GM19240 (cell line): ENCODE results near the gene TTLL11.

Experiments
- DNase-seq: peaks from one replicate; pipeline ENCODE4 v3.0.0; 2011; ENCODE audit warnings: low spot score; ENCODE audit not compliant: insufficient read length

The TTLL11 gene

DNA sequence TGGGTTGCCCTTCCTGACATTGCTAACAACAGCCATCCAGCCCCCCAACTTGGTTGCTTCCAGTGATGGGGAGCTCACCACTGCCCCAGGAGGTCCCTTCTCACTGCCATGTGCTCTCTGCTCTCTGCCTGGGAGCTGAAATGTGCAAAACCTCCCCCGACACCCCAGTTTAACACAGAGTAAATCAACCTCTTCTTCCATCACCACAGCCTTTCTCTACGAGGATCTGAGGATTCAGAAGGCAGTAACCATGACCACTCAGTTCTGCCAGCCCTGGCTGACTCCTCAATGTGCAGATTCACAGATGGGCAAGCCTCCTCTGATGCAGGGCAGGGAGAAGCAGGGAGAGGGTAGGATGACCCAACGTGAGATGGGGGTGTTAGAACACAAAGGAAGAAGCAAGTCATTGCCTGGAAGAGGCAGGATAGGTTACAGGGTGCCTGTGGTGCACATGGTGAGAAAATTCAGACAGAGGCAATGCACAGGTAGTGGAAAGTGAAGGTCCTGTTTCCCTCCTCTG is 256.7 kb downstream of the TTLL11 start:
- no peak for DNase-seq

DNA sequence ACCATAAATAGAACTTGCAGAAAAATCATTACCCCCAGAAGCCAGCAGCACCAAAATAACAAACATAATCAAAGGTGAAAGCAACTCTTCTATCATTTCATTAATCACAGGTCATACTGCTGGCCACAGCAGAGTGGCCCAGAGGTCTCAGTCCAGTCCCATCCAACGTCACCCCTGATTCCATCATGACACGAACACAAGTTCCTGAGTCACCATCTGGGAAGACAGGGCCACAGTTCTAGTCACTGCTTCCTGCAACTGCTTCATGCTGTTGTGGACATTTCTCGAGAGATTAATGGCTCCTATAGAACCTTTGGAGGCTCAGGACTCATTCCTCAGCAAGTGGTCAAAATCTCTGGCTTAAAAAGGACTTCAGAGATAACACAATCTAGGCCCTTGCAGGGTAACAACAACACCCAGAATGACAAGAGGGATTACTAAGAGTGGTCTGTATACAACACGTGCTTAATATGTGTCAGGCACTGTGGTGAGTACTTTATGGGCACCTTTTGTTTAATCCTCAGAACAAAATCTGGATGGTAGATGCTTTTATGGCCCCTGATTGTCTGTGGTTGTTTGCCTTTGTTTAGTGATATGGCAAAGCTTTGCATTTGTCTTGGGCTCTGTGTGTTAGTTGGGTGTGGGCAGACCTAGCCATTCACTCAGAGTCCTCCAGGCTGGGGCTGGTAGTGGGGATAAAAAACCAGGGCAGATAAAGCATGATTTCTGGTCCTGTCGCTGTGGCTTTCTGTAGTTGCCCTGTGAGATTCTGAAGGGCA is 257.3 kb downstream of the TTLL11 start:
- DNase-seq = no peak

DNA sequence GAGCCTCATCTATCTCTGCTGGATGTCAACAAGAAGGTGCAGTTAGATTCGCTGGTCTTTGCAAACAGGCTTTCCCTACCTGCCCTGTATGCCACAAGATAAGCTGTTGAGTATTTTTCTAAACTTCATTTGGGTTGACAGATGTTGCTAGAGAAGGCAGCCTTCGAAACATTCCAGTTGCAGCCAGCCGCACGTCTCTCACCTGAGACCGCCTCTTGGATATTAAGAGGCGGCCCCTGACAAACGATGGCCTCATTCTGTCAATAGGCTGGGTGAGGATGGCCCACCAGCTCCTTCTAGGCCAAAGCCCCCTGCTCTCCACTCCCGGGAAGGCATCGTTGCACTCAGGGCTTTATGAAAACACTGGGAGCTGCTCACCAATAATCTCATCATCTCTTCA is 260.0 kb downstream of the TTLL11 start:
- DNase-seq = no peak

DNA sequence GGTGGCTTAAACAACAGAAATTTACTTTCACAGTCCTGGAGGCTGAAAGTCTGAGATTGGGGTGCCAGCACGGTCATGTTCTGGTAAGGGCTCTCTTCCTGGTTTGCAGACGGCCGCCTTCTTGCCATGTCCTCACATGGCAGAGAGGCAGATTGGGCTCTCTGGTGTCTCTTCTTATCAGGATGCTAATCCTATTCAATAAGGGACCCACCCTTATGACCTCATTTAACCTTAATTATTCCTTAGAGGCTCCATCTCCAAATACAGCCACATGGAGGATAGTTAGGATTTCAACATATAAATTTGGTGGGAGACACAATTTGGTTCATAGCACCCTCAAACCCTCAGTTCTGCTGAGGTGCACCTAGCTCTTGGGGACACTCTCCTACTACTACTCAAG is 261.2 kb downstream of the TTLL11 start:
- no peak for DNase-seq

DNA sequence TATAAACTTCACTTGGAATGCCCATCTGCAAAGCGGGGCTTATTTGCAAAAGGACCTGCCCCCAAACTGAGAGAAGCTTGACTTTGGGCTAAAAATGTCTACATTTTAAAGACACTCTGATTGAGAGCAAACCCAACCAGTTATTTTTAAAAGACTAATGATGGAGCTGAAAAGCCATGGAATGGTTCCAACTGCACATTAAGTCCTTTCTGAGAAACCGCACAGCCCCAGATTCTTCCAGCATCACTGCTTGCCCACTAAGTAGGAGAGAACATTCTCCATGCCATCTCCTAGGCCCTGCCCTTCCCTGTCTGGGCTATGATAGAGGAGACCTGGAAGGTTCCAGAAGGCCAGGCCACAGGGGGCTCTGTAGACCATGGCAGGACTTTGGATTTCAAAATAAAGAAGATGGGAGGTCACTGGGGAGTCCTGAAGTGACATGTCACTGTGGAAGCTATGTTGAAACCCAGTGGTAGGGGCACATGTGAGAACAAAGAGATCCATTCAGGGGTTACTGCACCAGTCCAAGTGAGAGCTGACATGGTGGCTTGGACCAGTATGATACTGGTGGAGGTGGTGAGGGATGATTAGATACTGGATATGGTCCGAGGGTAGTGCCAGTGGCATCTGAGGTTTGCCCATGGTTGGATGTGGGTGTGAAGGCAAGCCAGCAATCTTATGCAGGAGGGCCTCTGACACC is 262.5 kb downstream of the TTLL11 start:
- no peak for DNase-seq

DNA sequence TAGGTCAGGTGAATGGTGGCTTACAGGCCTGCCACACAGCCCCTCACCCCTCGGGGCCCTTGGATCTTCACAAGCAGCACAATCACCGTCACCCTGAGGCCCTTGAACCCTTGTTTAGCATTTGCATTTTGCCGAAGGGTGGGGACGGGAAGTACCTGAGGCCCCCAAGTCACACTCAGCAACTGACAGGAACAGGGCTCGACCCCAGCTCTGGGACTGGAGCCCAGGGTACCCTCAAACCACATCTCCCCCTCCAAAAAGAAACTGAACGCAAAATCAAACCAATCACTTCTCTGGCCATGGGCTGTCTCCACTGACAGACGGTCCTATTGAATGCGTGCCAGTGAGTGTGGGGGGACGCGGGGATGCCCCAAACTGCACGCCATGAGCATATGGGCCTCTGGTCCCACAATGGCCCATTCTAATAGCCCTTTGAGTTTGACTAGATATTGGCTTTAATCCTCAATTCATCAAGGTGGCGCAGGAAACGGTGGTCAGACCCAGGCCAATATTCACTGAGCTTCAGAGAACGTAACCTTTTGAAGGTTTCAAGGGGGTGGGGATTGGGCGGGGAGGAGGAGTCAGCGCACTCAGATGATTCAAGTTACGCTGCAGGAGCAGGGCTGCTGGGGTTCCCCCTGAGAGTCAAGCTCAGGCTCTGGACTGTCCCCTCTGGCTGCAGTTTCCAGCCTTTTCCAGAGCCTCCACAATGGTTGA is 265.7 kb downstream of the TTLL11 start:
- no peak for DNase-seq

DNA sequence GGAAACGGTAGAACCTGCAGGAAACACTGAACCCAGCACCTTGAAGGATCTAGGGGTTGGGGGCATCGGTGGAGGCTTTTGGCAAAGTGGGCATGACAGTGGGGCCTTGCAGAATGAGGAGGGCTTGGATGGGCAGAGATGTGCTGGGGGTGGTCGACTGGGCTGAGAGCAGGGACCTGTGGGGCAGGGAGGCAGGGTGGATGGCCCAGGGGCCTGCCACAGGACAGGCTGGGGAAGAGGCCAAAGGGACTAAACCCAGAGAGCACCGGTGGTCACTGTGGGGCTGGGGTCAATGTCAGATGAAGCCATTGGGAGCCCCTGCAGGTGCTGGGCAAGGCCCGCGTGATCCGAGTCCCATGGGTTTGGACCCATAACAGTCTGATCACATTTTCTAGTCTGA is 266.4 kb downstream of the TTLL11 start:
- no peak for DNase-seq

DNA sequence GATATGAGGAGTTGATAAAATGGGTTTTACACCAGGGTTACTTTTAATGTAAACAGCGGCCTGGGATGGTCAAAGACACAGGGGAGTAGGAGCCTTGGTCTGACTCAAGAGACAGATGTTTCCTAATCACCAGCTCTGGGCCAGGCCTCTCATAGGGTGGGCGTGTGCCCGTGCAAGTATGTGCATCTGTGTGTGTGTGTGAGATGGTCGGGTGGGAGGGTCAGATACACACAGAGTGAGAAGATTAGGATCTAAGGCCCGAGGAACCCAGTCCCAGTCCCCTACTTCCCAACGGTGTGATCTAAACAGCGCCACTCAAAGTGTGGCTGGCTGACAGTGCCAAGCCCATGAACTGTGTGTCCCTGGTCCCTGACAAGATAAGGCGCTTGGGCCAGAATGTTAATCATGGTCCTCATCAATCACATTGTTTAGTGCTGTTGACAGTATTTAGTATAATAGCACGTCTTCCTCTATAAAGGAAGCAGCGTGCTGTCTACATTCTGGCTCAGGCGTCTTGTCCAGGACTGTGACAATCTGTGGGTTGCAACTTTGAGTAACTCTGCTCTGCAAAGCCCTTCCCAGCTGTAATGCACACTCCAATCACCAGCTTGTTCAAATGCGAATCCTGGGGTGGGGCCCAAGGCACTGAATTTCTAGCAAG is 267.9 kb downstream of the TTLL11 start:
- DNase-seq = no peak

DNA sequence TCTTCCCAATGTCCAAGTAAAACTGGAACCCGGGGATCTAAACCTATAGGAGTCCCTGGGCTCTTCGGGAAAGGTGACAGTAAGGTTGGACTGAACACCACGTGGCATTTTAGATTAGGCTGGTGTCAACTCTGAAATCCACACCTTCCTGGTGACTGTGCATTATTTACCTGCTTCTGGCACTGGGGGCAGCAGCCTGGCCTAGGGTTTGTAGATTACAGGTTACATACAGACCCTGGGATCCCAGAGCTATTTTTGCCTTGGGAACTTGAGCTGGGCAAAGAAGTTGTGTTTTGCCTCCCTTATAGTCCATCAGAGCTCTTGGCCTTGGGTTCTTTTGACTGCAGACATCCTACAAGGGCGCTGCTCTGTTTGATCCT is 268.5 kb downstream of the TTLL11 start:
- DNase-seq = no peak

DNA sequence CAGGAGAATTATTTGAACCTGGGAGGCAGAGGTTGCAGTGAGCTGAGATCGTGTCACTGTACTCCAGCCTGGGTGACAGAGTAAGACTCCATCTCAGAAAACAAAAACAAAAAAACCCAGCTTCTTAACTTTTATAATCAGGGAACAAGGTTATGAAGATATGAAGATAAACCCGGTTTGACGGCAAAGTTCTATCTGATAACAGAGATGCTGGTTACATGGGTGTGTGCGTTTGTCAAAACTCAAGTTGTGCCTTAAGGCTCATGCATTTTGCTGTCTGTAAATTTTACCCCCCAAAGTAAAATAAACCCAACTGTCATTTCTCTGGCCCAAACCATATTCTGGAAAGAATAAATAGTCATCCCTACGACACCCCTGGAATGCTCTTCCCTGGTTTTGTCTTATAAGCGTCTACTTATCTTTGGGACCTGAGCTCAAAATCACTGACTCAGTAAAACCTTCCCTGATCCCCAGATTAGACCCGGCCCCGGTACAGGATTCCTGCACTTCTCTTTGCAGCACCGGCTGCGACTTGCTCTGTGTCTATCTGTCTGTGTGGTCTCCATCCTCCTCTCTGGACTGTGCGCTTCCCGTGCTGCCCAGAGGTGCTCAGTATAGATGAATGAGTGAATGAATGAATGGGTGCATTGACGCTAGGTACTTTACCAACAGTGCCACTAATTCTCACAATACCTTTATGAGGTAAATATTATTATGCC is 269.5 kb downstream of the TTLL11 start:
- no peak for DNase-seq

DNA sequence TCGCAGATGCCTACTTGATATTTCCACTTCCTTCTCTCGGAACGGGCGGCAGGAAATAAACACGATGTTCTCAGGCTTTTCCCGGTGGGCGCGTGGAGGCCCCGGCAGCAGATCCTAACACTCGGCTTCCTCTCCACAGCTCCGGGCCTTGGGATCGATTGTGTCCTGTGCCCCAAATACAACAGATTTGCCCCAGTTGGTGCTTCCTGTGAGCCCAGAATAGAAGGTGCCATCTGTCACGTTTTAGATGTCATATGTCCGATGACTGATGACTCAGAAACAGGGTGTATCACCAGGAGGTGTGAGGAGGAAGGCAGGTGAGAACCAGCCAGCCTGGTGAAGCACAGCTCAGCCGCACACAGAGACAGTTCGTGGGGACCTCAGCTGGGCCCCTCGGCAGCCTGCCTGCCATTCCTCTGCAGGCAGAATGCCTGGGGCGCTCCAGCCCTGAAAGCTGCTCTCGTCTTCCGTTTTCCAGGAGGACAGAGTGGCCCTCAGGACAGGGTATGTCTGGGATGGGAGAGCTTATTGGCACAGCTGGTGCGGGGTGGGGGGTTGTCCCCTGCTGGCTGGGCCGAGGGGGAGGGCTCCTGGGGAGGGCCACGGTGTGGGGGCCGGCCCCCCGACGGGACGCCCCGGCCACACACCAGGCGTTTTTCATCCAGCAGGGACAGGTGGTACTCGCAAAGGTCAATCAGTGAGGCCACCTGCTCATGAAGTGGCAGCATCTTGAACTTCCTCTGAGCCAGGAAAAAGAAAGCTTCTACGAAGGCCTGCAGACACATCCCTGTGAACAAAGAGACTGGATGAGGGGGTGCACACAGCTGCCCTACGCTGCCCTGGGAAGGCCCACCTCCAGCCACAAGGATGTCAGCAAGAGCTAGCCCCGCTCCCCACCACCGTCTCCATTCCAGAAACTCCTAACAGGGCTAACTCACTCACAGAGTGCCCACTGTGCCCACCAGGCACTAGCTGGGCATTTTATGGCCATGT is 270.7 kb downstream of the TTLL11 start:
- no peak for DNase-seq

DNA sequence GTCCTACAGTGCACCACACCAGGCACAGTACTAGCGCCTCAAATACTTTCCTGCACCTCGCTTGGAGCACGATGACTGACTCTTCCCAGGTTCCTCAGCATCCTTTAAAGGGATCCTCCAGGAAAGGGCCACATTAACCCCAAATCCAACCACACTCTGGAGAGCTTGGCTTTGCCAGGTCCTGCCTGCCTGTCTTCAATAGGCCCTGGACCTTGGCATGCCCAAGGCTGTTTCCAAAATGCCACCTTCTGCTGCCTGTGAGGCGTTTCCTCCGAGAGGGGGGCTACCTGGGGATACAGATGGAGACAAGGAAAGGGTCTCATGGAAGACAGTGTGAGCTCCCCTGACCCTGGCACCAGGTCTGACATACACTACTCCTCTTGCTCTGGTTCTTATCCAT is 271.8 kb downstream of the TTLL11 start:
- no peak for DNase-seq

DNA sequence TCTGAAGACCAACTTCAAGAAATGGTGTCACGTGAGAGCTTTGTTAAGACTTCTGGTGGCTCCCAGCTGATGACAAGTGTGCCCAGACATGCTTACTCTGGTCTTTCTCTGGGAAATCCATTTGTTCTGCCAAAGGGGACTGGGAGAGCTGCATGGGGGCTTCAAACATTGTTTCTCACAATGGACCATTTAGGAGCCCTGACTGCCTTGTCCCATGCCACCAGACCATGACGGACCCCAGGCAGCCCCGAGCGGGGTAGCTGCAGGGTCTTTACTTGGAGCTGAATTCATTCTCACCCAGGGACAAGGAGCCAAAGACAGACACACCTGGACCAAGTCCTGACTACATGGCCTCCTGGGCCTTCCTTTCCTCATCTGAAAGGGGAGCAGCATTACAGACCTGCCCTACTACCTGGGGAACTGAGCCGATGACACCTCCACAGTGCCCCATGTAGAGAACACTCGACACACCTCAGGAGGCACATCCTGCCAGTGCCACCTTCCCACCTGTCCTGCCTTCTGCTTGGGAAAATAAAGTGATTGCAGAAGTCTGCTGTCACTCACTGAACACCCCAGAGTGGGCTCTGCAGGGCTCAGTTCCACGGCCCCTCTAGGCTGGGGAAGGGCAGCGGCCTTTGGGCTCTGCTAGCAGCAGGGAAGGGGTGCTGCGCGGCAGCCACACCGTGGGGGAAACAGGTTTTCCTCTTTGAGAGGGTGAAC is 272.7 kb downstream of the TTLL11 start:
- DNase-seq = no peak

DNA sequence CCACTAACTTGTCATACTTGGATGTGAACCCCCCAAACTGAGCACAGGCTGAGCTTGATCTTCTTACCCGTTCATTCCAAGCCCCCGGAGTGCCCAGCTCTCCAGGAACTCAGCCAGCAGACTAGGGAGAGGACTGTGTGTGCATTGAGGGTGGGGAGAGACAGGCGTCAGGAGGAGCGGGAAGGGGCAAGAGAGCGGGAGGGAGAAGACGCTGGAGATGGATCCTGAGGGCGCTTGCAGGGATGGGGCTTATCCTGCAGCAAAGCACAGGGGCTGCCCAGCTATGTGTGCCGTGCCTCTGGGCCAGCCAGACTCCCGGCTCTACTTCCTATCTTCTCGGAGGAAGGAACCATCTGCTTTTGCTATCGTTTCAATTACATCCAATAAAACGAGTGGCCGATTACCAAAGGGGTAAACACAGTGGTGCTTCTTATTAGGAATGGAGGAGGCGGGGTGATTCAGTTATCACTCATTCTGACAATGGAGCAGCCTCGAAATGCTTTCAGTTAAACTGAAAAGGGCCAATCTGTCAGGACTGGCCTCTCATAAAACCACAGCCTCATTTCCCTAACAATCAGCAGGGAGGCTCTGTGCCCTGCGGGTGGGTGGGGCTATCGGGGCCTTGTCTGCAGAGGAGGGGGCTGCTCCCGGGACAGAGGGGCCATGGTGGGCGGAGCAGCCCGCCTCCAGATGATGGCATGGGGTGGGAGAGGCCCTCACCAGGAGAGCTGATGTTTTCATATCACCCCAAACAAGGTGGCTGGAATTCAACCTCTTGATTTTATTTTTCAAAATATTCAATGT is 273.5 kb downstream of the TTLL11 start:
- no peak for DNase-seq

DNA sequence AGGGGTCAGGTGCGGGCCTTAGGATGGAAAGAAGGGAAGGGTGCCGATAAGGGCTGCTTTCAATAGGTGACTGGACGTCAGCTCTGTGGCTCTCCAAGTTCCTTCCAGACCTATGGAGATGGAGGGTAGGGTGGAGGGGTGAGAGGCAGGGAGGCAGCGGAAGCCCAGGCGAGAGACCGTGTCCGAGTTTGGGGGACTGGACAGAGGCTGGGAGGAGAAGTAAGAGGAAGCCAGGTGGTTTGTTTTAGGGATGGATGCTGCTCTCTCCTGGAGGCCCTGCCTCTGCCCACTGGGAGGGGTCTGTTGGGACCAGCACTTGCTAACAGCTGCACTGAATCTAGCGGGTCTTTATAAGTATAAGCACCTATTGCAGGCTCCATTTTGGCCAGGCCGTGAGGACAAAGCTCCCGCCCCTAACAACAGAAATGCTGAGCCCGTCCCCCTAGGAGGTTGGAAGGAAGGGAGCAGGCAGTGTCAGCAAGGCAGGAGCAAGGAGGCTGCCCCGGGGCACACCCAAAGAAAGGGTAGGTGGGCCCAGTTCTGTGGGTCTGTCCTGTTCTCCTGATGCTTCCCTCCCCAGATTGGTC is 274.2 kb downstream of the TTLL11 start:
- no peak for DNase-seq

DNA sequence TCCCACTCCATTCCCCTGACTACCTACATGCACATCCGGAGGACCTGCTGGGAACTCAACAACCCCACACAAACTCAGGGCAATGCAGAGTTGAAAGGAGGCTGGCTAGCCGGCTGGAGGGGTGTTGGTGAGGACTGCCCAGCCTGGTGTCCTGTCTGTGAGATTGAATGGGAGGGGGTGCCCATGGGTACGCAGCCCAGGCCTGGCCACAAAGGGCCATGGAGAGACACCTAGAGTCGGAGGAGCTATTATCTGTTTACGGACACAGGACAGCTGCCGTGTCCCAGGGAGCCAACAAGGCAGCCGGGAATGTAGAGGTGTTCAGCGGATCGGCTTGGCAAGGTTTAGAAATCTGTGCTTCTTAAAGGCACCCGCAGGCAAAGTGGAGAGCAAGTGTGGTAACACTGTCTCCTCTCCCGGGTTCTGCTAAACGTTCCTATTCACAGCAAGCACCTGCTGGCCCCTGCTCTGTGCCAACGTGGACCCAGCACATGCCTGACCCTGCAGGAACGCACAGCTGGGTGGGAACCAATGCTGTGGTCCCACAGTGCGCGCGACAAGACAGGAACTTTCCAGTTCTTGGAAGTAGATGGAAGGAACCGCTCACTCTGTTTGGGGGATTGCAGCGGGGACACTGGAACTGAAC is 275.0 kb downstream of the TTLL11 start:
- DNase-seq = no peak

DNA sequence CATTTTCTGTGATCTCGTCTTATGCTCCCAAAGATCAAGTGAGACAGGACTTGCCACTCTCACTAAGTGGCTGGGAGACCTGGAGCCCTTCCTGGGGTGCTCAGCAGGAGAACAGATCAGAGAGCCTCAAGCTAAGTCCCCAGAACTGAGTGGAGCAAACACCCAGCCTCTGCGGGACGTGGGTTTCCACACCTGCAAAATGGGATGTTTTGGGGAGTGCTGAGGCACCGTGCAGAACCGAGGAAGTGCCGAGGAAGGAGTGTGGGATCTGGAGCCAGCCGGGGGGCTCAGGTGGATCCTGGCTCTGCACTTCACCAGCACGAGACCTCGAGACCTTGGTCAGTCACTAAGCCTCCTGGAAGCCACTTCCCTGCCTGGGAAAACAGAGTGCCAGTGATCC is 275.6 kb downstream of the TTLL11 start:
- no peak for DNase-seq
